ENCODE data around the gene CEP85. TPM values are rescaled to one million over a fixed set of nuclear protein-coding genes. Genes with fewer than 3 reads are reported as not detected.

CEP85 gene
- total RNA-seq, 1 experiment from 2014 or later: 38.6 TPM

DNA sequence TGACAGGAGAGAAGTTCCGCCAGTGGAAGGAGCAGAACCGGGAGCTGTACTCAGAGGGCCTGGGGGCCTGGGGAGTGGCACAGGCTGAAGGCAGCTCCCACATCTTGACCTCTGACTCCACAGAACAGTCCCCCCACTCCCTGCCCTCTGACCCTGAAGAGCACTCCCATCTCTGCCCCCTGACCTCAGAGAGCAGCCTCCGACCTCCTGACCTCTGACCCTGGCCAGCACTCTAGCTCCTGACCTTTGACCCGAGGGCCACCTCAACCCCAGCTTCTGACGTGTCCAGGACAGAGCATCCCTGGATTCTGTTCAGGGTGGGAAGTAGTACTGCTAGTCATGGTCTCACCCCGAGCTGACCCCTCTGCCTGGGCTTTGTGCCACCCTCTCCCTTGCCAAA is 44.7 kb upstream of the CEP85 start:
- H3K27me3 Mint-ChIP-seq (ENCODE audit: low read depth): peaks cover 2% of the 10 kb centered on the region; the same call in 1 of the 2 replicates
- DNase-seq: no peak
- peaks cover 5 to 30% (median 11%) of the 10 kb centered on the region in 3 experiments; a peak in 5 of 7 replicates for H3K36me3 Mint-ChIP-seq (ENCODE audit: insufficient read depth in 1 of 3, low read depth in 3 of 3)

More for the DNA sequence above, 44.7 kb upstream of the CEP85 start:
- Histone ChIP-seq H3K79me1 (ENCODE audit: insufficient read depth, low read depth, low read length, poor library complexity, severe bottlenecking) (no peaks in the 10 kb centered on the region), H4K5ac (ENCODE audit: insufficient read length, low read depth, low read length) (no peak overlapping the region), H4K20me1 (ENCODE audit: control insufficient read depth, insufficient read depth, insufficient read length) (no peaks in the 10 kb centered on the region), H3K4me1 (ENCODE audit: insufficient read depth, low read length) (no peaks in the 10 kb centered on the region), H3K9ac (ENCODE audit: extremely low read depth, insufficient read length, low read length) (no peak overlapping the region), H2AFZ (ENCODE audit: low read length) (no peak overlapping the region), H3K27ac (ENCODE audit: insufficient read length, low read depth, low read length) (no peak overlapping the region), H3K4me2 (ENCODE audit: insufficient read depth, insufficient read length, low read length) (no peak overlapping the region), H3K23ac (ENCODE audit: insufficient read length, low read depth, low read length) (no peak overlapping the region), H3K56ac (ENCODE audit: insufficient read length, low read depth, low read length) (no peak overlapping the region), H3K27me3 (ENCODE audit: insufficient read depth, low read length) (no peaks in the 10 kb centered on the region), H3K18ac (ENCODE audit: insufficient read length, low read depth, low read length) (no peak overlapping the region), H4K91ac (ENCODE audit: insufficient read length, low read depth, low read length) (no peak overlapping the region), H3T11ph (ENCODE audit: low read length) (no peak overlapping the region), H2BK12ac (ENCODE audit: insufficient read length, low read depth, low read length) (no peak overlapping the region), H3K14ac (ENCODE audit: insufficient read depth, low read length) (no peak overlapping the region), H3K9me3 (ENCODE audit: control insufficient read depth, low read depth, low read length) (no peaks in the 10 kb centered on the region), H2AK5ac (ENCODE audit: insufficient read length, low read length) (no peak overlapping the region), H2BK5ac (ENCODE audit: insufficient read length, low read length) (no peak overlapping the region), H2BK15ac (ENCODE audit: low read depth, low read length) (no peak overlapping the region), H3K23me2 (ENCODE audit: insufficient read length, low read depth, low read length, poor library complexity, severe bottlenecking) (no peaks in the 10 kb centered on the region), H3K4ac (ENCODE audit: low read depth, low read length) (no peak overlapping the region), H2BK20ac (ENCODE audit: low read depth, low read length, poor library complexity, severe bottlenecking) (no peak overlapping the region), H2BK120ac (ENCODE audit: low read depth, low read length, poor library complexity, severe bottlenecking) (no peak overlapping the region), H4K8ac (replicated peaks; ENCODE audit: insufficient read length, low read depth, low read length) (no peak overlapping the region), H3K79me2 (ENCODE audit: insufficient read depth, low read length) (no peaks in the 10 kb centered on the region)
- H3K4me3 Mint-ChIP-seq: no peak overlapping the region
- H3K9me3 Mint-ChIP-seq: no peaks in the 10 kb centered on the region
- no CpG with 5 or more reads among the region's 6 CpGs for WGBS (ENCODE audit: extremely low coverage, insufficient read length, low lambda C conversion rate)
- TF ChIP-seq, protein P1, sequence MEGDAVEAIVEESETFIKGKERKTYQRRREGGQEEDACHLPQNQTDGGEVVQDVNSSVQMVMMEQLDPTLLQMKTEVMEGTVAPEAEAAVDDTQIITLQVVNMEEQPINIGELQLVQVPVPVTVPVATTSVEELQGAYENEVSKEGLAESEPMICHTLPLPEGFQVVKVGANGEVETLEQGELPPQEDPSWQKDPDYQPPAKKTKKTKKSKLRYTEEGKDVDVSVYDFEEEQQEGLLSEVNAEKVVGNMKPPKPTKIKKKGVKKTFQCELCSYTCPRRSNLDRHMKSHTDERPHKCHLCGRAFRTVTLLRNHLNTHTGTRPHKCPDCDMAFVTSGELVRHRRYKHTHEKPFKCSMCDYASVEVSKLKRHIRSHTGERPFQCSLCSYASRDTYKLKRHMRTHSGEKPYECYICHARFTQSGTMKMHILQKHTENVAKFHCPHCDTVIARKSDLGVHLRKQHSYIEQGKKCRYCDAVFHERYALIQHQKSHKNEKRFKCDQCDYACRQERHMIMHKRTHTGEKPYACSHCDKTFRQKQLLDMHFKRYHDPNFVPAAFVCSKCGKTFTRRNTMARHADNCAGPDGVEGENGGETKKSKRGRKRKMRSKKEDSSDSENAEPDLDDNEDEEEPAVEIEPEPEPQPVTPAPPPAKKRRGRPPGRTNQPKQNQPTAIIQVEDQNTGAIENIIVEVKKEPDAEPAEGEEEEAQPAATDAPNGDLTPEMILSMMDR (conservative IDR thresholded peaks at IDR 0.05): no peak
- peaks cover 13 to 19% of the 10 kb centered on the region in 2 experiments for H3K4me1 Mint-ChIP-seq
- no peak overlapping the region for H3K27ac Mint-ChIP-seq
